ENCODE measurements around the gene IER3. TPM values are rescaled to one million over a fixed set of nuclear protein-coding genes. Genes with fewer than 3 reads are reported as not detected.
A peak's percentile ranks its signal among the peaks of the same experiment; 100 is the strongest.

Gene IER3
- total and polyA plus RNA-seq, 2 of the 13 experiments (the other 11 are each of a cell fraction or from before 2014, with no cell fraction given): 51.1 to 131 TPM

GRCh38 chr6:30717129-30717844, 27.1 kb downstream of the IER3 start, which contains the start of gene MDC1 (continued):
- TF ChIP-seq GATA4 (IDR thresholded peaks at IDR 0.05; ENCODE audit: borderline replicate concordance, low read depth) (no peak), DMTF1 (CRISPR knock-in tag; IDR thresholded peaks at IDR 0.05) (no peak), TFDP1 (CRISPR knock-in tag; IDR thresholded peaks at IDR 0.05; ENCODE audit: borderline replicate concordance) (peak; percentile 100), RAD51 (IDR thresholded peaks at IDR 0.05; ENCODE audit: borderline replicate concordance) (no peak), ZNF484 (CRISPR knock-in tag; IDR thresholded peaks at IDR 0.05; ENCODE audit: borderline replicate concordance, low read depth) (no peak), ZSCAN12 (CRISPR knock-in tag; IDR thresholded peaks at IDR 0.05) (peak; percentile 62; the same call in 1 of the 2 replicates), BATF2 (CRISPR knock-in tag; IDR thresholded peaks at IDR 0.05) (peak; percentile 91; the same call in 1 of the 2 replicates), HINFP (CRISPR knock-in tag; IDR thresholded peaks at IDR 0.05; ENCODE audit: low read depth) (peak; percentile 87), TCF7L2 (IDR thresholded peaks at IDR 0.05; ENCODE audit: low read depth, low read length) (no peak), ZNF770 (CRISPR knock-in tag; IDR thresholded peaks at IDR 0.05) (no peak), ATF3 (CRISPR knock-in tag; IDR thresholded peaks at IDR 0.05) (peak; percentile 68; the same call in 1 of the 2 replicates), GABPA (IDR thresholded peaks at IDR 0.05; ENCODE audit: low read depth, low read length) (peak; percentile 46), GABPA (CRISPR knock-in tag; IDR thresholded peaks at IDR 0.05; ENCODE audit: low read depth) (peak; percentile 89), ZNF350 (CRISPR knock-in tag; IDR thresholded peaks at IDR 0.05; ENCODE audit: borderline replicate concordance, low read depth) (peak; percentile 99), SP1 (IDR thresholded peaks at IDR 0.05) (no peak), SP1 (CRISPR knock-in tag; IDR thresholded peaks at IDR 0.05) (peak; percentile 95), JUND (CRISPR knock-in tag; IDR thresholded peaks at IDR 0.05) (peak; percentile 87), REXO4 (CRISPR knock-in tag; IDR thresholded peaks at IDR 0.05; ENCODE audit: borderline replicate concordance) (no peak), GLI4 (CRISPR knock-in tag; IDR thresholded peaks at IDR 0.05; ENCODE audit: borderline replicate concordance) (peak; percentile 71; the same call in 1 of the 2 replicates), TIGD3 (CRISPR knock-in tag; IDR thresholded peaks at IDR 0.05; ENCODE audit: borderline replicate concordance) (peak; percentile 32; the same call in 1 of the 2 replicates)
